Body of pancreas (tissue), 4 donors: ENCODE data around the gene ZNF774. TPM values are rescaled to one million over a fixed set of nuclear protein-coding genes. Genes with fewer than 3 reads are reported as not detected.

Experiments
- ATAC-seq: fragments of 150-250 bp; one replicate; pipeline ENCODE4 v1.9.1; 2016
- DNase-seq, 4 donors: peaks; one replicate each; pipeline ENCODE4 v3.0.0-alpha.2; 2019
- H3K27ac ChIP-seq, 4 donors: fragments of 200-600 bp; sonication (generic); 1 replicate in 3 of 4; 2 replicates in 1 of 4; pipeline versions ENCODE4 v1.5.1 to v1.6.1; 2016 to 2019; ENCODE audit warnings: mild to moderate bottlenecking in 1 of 4, mixed read lengths in 1 of 4, moderate library complexity in 1 of 4
- H3K27me3 ChIP-seq, 2 donors: fragments of 200-600 bp; sonication (generic); one replicate each; pipeline ENCODE4 v1.6.0; 2016; ENCODE audit warnings: mild to moderate bottlenecking in 1 of 2
- H3K36me3 ChIP-seq, 2 donors: fragments of 200-600 bp; sonication (generic); replicated peaks in 1 of 2; 2 replicates each; pipeline ENCODE4 v1.5.1; 2016; ENCODE audit warnings: low read depth in 2 of 2; ENCODE audit not compliant: insufficient read depth in 1 of 2
- H3K4me1 ChIP-seq: fragments of 200-600 bp; sonication (generic); one replicate; pipeline ENCODE4 v1.6.0; 2016
- H3K4me3 ChIP-seq, 2 donors: fragments of 200-600 bp; sonication (generic); 1 replicate in 1 of 2; 2 replicates in 1 of 2; pipeline ENCODE4 v1.5.1; 2016 to 2019
- H3K9me3 ChIP-seq, 3 donors: fragments of 200-600 bp; sonication (generic); 1 replicate in 2 of 3; 2 replicates in 1 of 3; pipeline ENCODE4 v1.5.1; 2016
- POLR2A ChIP-seq, 3 donors: fragments of 450-650 bp; IDR thresholded peaks; one replicate each; pipeline ENCODE4 v1.6.1; 2016; ENCODE audit warnings: antibody characterized with exemption in 3 of 3, mild to moderate bottlenecking in 2 of 3
- WGBS, 2 donors: methylation state at CpG; one replicate each; pipeline ENCODE4 v1.1.5; 2017; 5-methylcytosine and 5-hydroxymethylcytosine counted together
- intact Hi-C: fragments of 100-400 bp; cut with DNase I; formaldehyde crosslinking; loops from one replicate; pipeline ENCODE4 v1.15.1; 2023
- total RNA-seq, 2 donors: library from RNA; depleted of rRNA; stranded (reverse); fragments of >200 nt; gene quantifications; one replicate each; pipeline ENCODE4 v1.1.0, GENCODE V29; 2016
- TF ChIP-seq, protein P1 (sequence below), 7 experiments: fragments of 450-650 bp in 4 of 7; fragments of 200-600 bp in 3 of 7; sonication (generic) in 3 of 7; IDR thresholded peaks; one replicate each; pipeline ENCODE4 v1.5.1; 2016 to 2019; ENCODE audit warnings: antibody characterized with exemption in 7 of 7

The ZNF774 gene
- total RNA-seq, 2 donors from 2014 or later = 5.7 to 9.6 TPM

DNA sequence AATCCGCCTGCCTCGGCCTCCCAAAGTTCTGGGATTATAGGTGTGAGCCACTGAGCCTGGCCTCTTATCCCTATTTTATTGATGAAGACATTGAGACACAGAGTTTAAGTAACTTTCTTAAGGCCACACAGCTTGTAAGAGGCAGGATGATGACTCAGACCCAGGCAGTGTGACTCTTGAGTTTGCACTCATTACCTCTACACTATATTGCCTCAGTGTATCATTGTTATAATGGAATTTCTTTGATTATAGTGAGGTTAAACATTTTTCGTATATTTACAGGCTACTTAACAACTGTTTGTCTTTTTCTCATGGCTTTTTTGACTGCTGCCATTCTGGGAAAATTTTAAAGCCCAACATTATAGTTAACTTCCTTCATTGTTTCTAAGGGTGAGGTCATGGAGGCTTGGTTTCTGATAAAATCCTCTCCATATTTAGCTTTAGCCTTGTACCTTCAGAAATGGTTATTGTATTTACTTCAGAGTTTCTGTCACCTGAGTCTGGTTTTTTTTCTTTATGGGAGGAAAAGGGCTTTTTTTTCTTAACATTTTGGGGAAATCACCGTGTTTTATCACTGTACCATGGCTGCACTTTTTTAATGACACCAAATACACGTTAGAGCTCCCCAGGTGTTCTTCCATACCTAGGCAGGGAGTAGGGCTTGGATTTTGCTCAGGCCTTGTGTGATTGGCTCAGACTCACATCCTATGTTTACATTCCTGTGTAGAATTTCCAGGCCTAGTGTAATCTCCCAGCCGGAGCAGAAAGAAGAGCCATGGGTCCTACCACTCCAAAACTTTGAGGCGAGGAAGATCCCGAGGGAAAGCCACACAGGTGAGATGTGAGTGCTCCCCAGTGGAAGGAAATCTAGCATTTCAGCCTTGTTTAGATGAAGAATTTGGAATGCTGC is 6.3 kb downstream of the ZNF774 start:
- ATAC-seq (no peak), DNase-seq (no peak)
- WGBS, 2 donors = 71 to 74% methylated on average over 8 of the region's 8 CpGs
- H3K27me3 ChIP-seq = no peaks in the 10 kb centered on the region
- peaks cover 6% of the 10 kb centered on the region for H3K4me1 ChIP-seq
- intact Hi-C loops = no loop called here
- no peaks in the 10 kb centered on the region for H3K9me3 ChIP-seq
- H3K36me3 ChIP-seq = peaks cover 0 to 2% of the 10 kb centered on the region in 2 donors
- H3K27ac ChIP-seq = peak overlapping the region in 1 of 4 donors; percentile 3
- TF ChIP-seq, protein P1, sequence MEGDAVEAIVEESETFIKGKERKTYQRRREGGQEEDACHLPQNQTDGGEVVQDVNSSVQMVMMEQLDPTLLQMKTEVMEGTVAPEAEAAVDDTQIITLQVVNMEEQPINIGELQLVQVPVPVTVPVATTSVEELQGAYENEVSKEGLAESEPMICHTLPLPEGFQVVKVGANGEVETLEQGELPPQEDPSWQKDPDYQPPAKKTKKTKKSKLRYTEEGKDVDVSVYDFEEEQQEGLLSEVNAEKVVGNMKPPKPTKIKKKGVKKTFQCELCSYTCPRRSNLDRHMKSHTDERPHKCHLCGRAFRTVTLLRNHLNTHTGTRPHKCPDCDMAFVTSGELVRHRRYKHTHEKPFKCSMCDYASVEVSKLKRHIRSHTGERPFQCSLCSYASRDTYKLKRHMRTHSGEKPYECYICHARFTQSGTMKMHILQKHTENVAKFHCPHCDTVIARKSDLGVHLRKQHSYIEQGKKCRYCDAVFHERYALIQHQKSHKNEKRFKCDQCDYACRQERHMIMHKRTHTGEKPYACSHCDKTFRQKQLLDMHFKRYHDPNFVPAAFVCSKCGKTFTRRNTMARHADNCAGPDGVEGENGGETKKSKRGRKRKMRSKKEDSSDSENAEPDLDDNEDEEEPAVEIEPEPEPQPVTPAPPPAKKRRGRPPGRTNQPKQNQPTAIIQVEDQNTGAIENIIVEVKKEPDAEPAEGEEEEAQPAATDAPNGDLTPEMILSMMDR (IDR thresholded peaks at IDR 0.05) = no peak
- TF ChIP-seq POLR2A (IDR thresholded peaks at IDR 0.05) = no peak
- H3K4me3 ChIP-seq = no peak overlapping the region

GRCh38 chr15:90360746-90361145 is 8.7 kb downstream of the ZNF774 start:
- H3K36me3 ChIP-seq = peaks cover 0 to 2% of the 10 kb centered on the region in 2 donors
- DNase-seq (no peak), ATAC-seq (no peak)
- peaks cover 6% of the 10 kb centered on the region for H3K4me1 ChIP-seq
- H3K27ac ChIP-seq = no peak overlapping the region
- H3K27me3 ChIP-seq = no peaks in the 10 kb centered on the region
- H3K4me3 ChIP-seq = no peak overlapping the region
- H3K9me3 ChIP-seq = no peaks in the 10 kb centered on the region
- intact Hi-C loops = no loop called here
- 86 to 94% methylated on average over 8 to 14 of the region's 14 CpGs for WGBS, 2 donors
- no peak for TF ChIP-seq POLR2A (IDR thresholded peaks at IDR 0.05)
- TF ChIP-seq, protein P1 (IDR thresholded peaks at IDR 0.05) = no peak

GRCh38 chr15:90362936-90363212 is 10.8 kb downstream of the ZNF774 start:
- ATAC-seq (no peak), DNase-seq (no peak)
- H3K4me1 ChIP-seq = peaks cover 6% of the 10 kb centered on the region
- 73 to 75% methylated on average over 2 of the region's 2 CpGs for WGBS, 2 donors
- H3K9me3 ChIP-seq = no peaks in the 10 kb centered on the region
- intact Hi-C loops = no loop called here
- no peaks in the 10 kb centered on the region for H3K27me3 ChIP-seq
- no peak overlapping the region for H3K4me3 ChIP-seq
- TF ChIP-seq, protein P1 (IDR thresholded peaks at IDR 0.05) = no peak
- TF ChIP-seq POLR2A (IDR thresholded peaks at IDR 0.05) = no peak
- peaks cover 0 to 2% of the 10 kb centered on the region in 2 donors for H3K36me3 ChIP-seq
- H3K27ac ChIP-seq = no peak overlapping the region

- no peak for TF ChIP-seq POLR2A (IDR thresholded peaks at IDR 0.05)
- no peaks in the 10 kb centered on the region for H3K9me3 ChIP-seq
- H3K36me3 ChIP-seq = peaks cover 0 to 2% of the 10 kb centered on the region in 2 donors
- 66 to 83% methylated on average over 4 of the region's 4 CpGs for WGBS, 2 donors
- DNase-seq (no peak), ATAC-seq (no peak)
- H3K27me3 ChIP-seq = no peaks in the 10 kb centered on the region
- H3K27ac ChIP-seq = no peak overlapping the region
- no peak overlapping the region for H3K4me3 ChIP-seq
- H3K4me1 ChIP-seq = peaks cover 6% of the 10 kb centered on the region
- intact Hi-C loops = no loop called here
These were observed 12.2 kb downstream of the ZNF774 start for GRCh38 chr15:90364251-90364650.

DNA sequence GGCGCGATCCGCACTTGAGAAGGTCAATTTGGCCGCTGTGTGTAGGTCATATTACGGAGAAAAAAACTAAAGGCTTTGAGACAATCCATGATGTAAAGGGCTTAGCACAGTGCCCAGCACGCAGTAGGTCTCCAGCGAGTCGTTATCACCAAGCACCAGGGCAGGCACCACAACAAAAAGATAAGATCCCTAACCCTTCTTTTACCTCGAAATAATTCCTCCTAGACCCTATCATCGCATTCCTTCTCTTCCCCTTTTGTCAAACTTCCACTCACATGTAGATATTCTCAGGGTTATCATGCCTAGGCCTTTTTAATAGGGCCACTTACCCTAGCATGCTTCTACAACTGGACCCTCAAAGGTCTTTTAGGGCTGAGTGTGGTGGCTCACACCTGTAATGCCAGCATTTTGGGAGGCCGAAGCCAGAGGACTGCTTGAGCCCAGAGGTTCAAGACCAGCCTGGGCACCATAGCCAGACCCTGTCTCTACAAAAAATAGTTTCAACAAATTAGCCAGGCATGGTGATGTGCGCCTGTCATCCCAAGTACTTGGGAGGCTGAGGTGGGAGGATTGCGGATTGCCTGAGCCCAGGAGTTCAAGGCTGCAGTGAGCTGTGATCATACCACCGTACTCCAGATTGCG is 13.5 kb downstream of the ZNF774 start:
- intact Hi-C loops = no loop called here
- peaks cover 6% of the 10 kb centered on the region for H3K4me1 ChIP-seq
- H3K27me3 ChIP-seq = no peaks in the 10 kb centered on the region
- no peaks in the 10 kb centered on the region for H3K9me3 ChIP-seq
- WGBS, 2 donors = 92% methylated on average over 15 of the region's 15 CpGs
- no peak for DNase-seq
- H3K27ac ChIP-seq = no peak overlapping the region
- no peak for ATAC-seq
- H3K36me3 ChIP-seq = peaks cover 0 to 2% of the 10 kb centered on the region in 2 donors
- no peak overlapping the region for H3K4me3 ChIP-seq
- TF ChIP-seq, protein P1 (IDR thresholded peaks at IDR 0.05) = no peak
- no peak for TF ChIP-seq POLR2A (IDR thresholded peaks at IDR 0.05)
